PC-9 (cell line): ENCODE measurements around the gene SBF2. TPM values are rescaled to one million over a fixed set of nuclear protein-coding genes. Genes with fewer than 3 reads are reported as not detected.

ENCODE experiments used
- BruUV-seq: library from RNA; stranded (reverse); fragments of 400-500 nt; replicated peaks from 2 replicates; lab custom pipeline; 2021; lab: Mats Ljungman, UMichigan
- CTCF ChIA-PET: fragments of 300-600 bp; sonication (Branson Sonifier 250); formaldehyde crosslinking; loops from one replicate; lab custom pipeline; 2022; ENCODE audit warnings: antibody characterized with exemption; lab: Charles Lee
- POLR2A ChIA-PET: fragments of 300-600 bp; sonication (Branson Sonifier 250); formaldehyde crosslinking; loops from one replicate; lab custom pipeline; 2022; ENCODE audit warnings: antibody characterized with exemption; ENCODE audit not compliant: unreplicated experiment; lab: Charles Lee
- DNase-seq, 2 experiments: peaks; one replicate each; pipeline versions ENCODE4 v3.0.0 to v3.0.0-alpha.2; 2015 to 2022; ENCODE audit warnings: mixed read lengths in 1 of 2
- H2AFZ ChIP-seq: fragments of 200-600 bp; sonication (generic); 2 replicates; pipeline ENCODE4 v1.8.1; 2017; ENCODE audit warnings: antibody characterized with exemption
- H3F3A ChIP-seq: fragments of 200-600 bp; sonication (generic); 2 replicates; pipeline ENCODE4 v1.8.1; 2017; ENCODE audit warnings: antibody characterized with exemption, mild to moderate bottlenecking, low read depth; ENCODE audit not compliant: insufficient read depth
- H3K27ac ChIP-seq: fragments of 200-600 bp; sonication (generic); 2 replicates; pipeline ENCODE4 v1.6.1; 2016; ENCODE audit warnings: mixed run types
- H3K27me3 ChIP-seq: fragments of 200-600 bp; sonication (generic); 2 replicates; pipeline ENCODE4 v1.6.1; 2016; ENCODE audit warnings: low read depth, mixed run types; ENCODE audit not compliant: insufficient read depth
- H3K36me3 ChIP-seq: fragments of 200-600 bp; sonication (generic); 2 replicates; pipeline ENCODE4 v1.6.1; 2016; ENCODE audit warnings: low read depth, mixed run types
- H3K4me1 ChIP-seq: fragments of 200-600 bp; sonication (generic); replicated peaks from 2 replicates; pipeline ENCODE4 v1.6.1; 2016; ENCODE audit warnings: mixed run types; ENCODE audit not compliant: insufficient read depth
- H3K4me2 ChIP-seq: fragments of 200-600 bp; sonication (generic); 2 replicates; pipeline ENCODE4 v1.6.1; 2017; ENCODE audit warnings: mixed run types
- H3K4me3 ChIP-seq: fragments of 200-600 bp; sonication (generic); 2 replicates; pipeline ENCODE4 v1.6.1; 2016; ENCODE audit warnings: mixed run types
- H3K79me2 ChIP-seq: fragments of 200-600 bp; sonication (generic); 2 replicates; pipeline ENCODE4 v1.6.1; 2017; ENCODE audit warnings: low read depth, mixed run types
- H3K9me2 ChIP-seq: fragments of 200-600 bp; sonication (generic); 2 replicates; pipeline ENCODE4 v1.8.1; 2017; ENCODE audit warnings: mild to moderate bottlenecking; ENCODE audit not compliant: insufficient read depth
- H3K9me3 ChIP-seq: fragments of 200-600 bp; sonication (generic); 2 replicates; pipeline ENCODE4 v1.8.1; 2016; ENCODE audit warnings: low read depth; ENCODE audit not compliant: insufficient read depth
- H4K20me1 ChIP-seq: fragments of 200-600 bp; sonication (generic); 2 replicates; pipeline ENCODE4 v1.8.1; 2017; ENCODE audit not compliant: insufficient read depth
- CTCF ChIP-seq: fragments of 200-600 bp; sonication (generic); conservative IDR thresholded peaks from 2 replicates; pipeline ENCODE4 v1.6.1; 2017; ENCODE audit warnings: mixed run types, antibody characterized with exemption, mild to moderate bottlenecking, moderate library complexity
- EZH2 ChIP-seq: fragments of 200-600 bp; sonication (generic); IDR thresholded peaks from 2 replicates; pipeline ENCODE4 v1.8.0; 2017; ENCODE audit warnings: antibody characterized with exemption, low read depth
- intact Hi-C: fragments of 100-400 bp; cut with micrococcal nuclease; formaldehyde crosslinking; loops from one replicate; pipeline ENCODE4 v1.10.0; 2022; ENCODE audit not compliant: unreplicated experiment
- total RNA-seq: library from RNA; stranded (reverse); gene quantifications from 2 replicates; pipeline ENCODE4 v1.2.3, GENCODE V29; 2021

The SBF2 gene
- total RNA-seq, 1 experiment from 2014 or later = 18.6 TPM

- H3K9me2 ChIP-seq = no peaks in the 10 kb centered on the region
- TF ChIP-seq EZH2 = no peak
- TF ChIP-seq CTCF = no peak
- H3K4me2 ChIP-seq = no peak overlapping the region
- H3K27ac ChIP-seq = no peak overlapping the region
- H2AFZ ChIP-seq = no peak overlapping the region
- H3K9me3 ChIP-seq = no peaks in the 10 kb centered on the region
- DNase-seq = no peak
- no peaks in the 10 kb centered on the region for H3K4me1 ChIP-seq
- no peaks in the 10 kb centered on the region for H3K27me3 ChIP-seq
- POLR2A ChIA-PET = no interaction called here
- BruUV-seq = no TSS peak
- no peak overlapping the region for H3K4me3 ChIP-seq
- no peaks in the 10 kb centered on the region for H4K20me1 ChIP-seq
- H3F3A ChIP-seq = no peaks in the 10 kb centered on the region
- H3K79me2 ChIP-seq = no peaks in the 10 kb centered on the region
- intact Hi-C loops = no loop called here
- CTCF ChIA-PET = no interaction called here
- no peaks in the 10 kb centered on the region for H3K36me3 ChIP-seq
Observed at GRCh38 chr11:10221342-10221741, 72.7 kb downstream of the SBF2 start.

- Histone ChIP-seq H2AFZ (no peak overlapping the region), H4K20me1 (no peaks in the 10 kb centered on the region), H3K27me3 (no peaks in the 10 kb centered on the region), H3K4me1 (0 out of 2 replicates have a peak, but pooled peaks cover 3% of the 10 kb centered on the region), H3F3A (no peaks in the 10 kb centered on the region), H3K9me3 (no peaks in the 10 kb centered on the region), H3K4me3 (no peak overlapping the region), H3K36me3 (no peaks in the 10 kb centered on the region), H3K27ac (no peak overlapping the region), H3K9me2 (no peaks in the 10 kb centered on the region), H3K4me2 (no peak overlapping the region), H3K79me2 (no peaks in the 10 kb centered on the region; the same call in 1 of the 2 replicates)
- intact Hi-C loops = no loop called here
- ChIA-PET CTCF (no interaction called here), POLR2A (no interaction called here)
- no peak for TF ChIP-seq CTCF
- TF ChIP-seq EZH2 = no peak
- no peak for DNase-seq
- BruUV-seq = no TSS peak
Observed at GRCh38 chr11:10211470-10211869, 82.5 kb downstream of the SBF2 start.

DNA sequence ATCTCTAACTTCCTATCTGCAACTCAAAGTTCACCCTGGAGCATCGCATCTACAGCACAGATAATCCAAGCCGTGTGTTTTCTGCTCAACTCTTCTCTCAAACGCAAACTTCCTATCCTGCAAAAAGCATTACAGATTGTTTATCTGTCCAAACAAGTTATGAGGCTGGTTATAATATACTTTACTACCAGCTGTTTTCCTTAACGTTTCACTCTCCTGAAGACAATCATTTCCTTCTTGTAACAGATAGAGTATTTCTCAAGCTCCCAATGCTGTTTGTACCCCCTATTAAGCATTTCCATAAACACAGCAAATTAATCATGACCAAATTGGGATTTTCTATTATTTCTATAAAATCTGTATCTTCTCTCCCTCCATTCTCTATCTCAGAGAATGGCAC, 84.7 kb downstream of the SBF2 start:
- H3K27ac ChIP-seq = no peak overlapping the region
- no peaks in the 10 kb centered on the region for H3K9me2 ChIP-seq
- no peak for TF ChIP-seq CTCF
- no peak for TF ChIP-seq EZH2
- H3K4me2 ChIP-seq = no peak overlapping the region
- no peak overlapping the region for H3K4me3 ChIP-seq
- CTCF ChIA-PET = interaction anchor here (0.6 kb wide), 1 partner anchor 79 kb away, joined by 3 read pairs; no protein-coding TSS in a partner anchor
- no peak overlapping the region for H2AFZ ChIP-seq
- H3K4me1 ChIP-seq = 0 out of 2 replicates have a peak, but pooled peaks cover 3% of the 10 kb centered on the region
- no TSS peak for BruUV-seq
- no peaks in the 10 kb centered on the region for H4K20me1 ChIP-seq
- 0 out of 2 replicates have a peak, but pooled peaks cover 5% of the 10 kb centered on the region for H3K9me3 ChIP-seq
- intact Hi-C loops = loop anchor here (2.0 to 5.0 kb wide), 3 partner anchors 93 to 528 kb away; no protein-coding TSS in a partner anchor
- POLR2A ChIA-PET = interaction anchor here (0.5 kb wide), 1 partner anchor 82 kb away, joined by 3 read pairs; no protein-coding TSS in a partner anchor
- H3K36me3 ChIP-seq = no peaks in the 10 kb centered on the region
- H3K79me2 ChIP-seq = no peaks in the 10 kb centered on the region; the same call in 1 of the 2 replicates
- DNase-seq = no peak
- H3K27me3 ChIP-seq = no peaks in the 10 kb centered on the region
- no peaks in the 10 kb centered on the region for H3F3A ChIP-seq
